Trophoblast cell (in vitro differentiated cells and primary cell): ENCODE data around the gene C1orf50.

Experiments used
- DNase-seq, 2 donors: peaks; one replicate each; pipeline ENCODE4 v3.0.0-alpha.2; 2016
- H2AFZ ChIP-seq: 2 replicates; pipeline ENCODE4 v1.6.1; 2013; ENCODE audit warnings: low read length, moderate library complexity, mild to moderate bottlenecking; ENCODE audit not compliant: insufficient read depth, poor library complexity
- H2AK5ac ChIP-seq: 2 replicates; pipeline ENCODE4 v1.6.1; 2013; ENCODE audit warnings: mild to moderate bottlenecking, low read length
- H2BK120ac ChIP-seq: 2 replicates; pipeline ENCODE4 v1.6.1; 2013; ENCODE audit warnings: low read length, mild to moderate bottlenecking, moderate library complexity; ENCODE audit not compliant: insufficient read depth, poor library complexity
- H2BK12ac ChIP-seq: 2 replicates; pipeline ENCODE4 v1.6.1; 2013; ENCODE audit warnings: mild to moderate bottlenecking, low read length, moderate library complexity
- H2BK5ac ChIP-seq: 2 replicates; pipeline ENCODE4 v1.6.1; 2013; ENCODE audit warnings: low read length, low read depth, moderate library complexity, mild to moderate bottlenecking; ENCODE audit not compliant: poor library complexity
- H3K14ac ChIP-seq: 2 replicates; pipeline ENCODE4 v1.6.1; 2013; ENCODE audit warnings: mild to moderate bottlenecking, low read length
- H3K18ac ChIP-seq: 2 replicates; pipeline ENCODE4 v1.6.1; 2013; ENCODE audit warnings: mild to moderate bottlenecking, low read length
- H3K23ac ChIP-seq: 2 replicates; pipeline ENCODE4 v1.6.1; 2013; ENCODE audit warnings: low read length
- H3K27ac ChIP-seq: 2 replicates; pipeline ENCODE4 v1.5.1; 2013; ENCODE audit warnings: low read depth, mild to moderate bottlenecking, inconsistent platforms, low read length, moderate library complexity
- H3K27me3 ChIP-seq: 2 replicates; pipeline ENCODE4 v1.6.1; 2013; ENCODE audit warnings: inconsistent platforms, mild to moderate bottlenecking, low read length, moderate library complexity; ENCODE audit not compliant: insufficient read depth
- H3K36me3 ChIP-seq, 2 experiments: 1 replicate in 1 of 2; 2 replicates in 1 of 2; pipeline ENCODE4 v1.6.1; 2013; ENCODE audit warnings: low read length in 2 of 2, mild to moderate bottlenecking in 2 of 2, moderate library complexity in 1 of 2; ENCODE audit not compliant: insufficient read depth in 2 of 2, control insufficient read depth in 1 of 2
- H3K4ac ChIP-seq: 2 replicates; pipeline ENCODE4 v1.6.1; 2013; ENCODE audit warnings: low read depth, mild to moderate bottlenecking, low read length, moderate library complexity
- H3K4me1 ChIP-seq, 2 experiments: 1 replicate in 1 of 2; 2 replicates in 1 of 2; pipeline ENCODE4 v1.6.1; 2013; ENCODE audit warnings: low read length in 2 of 2, mild to moderate bottlenecking in 2 of 2, moderate library complexity in 1 of 2; ENCODE audit not compliant: insufficient read depth in 2 of 2, control insufficient read depth in 1 of 2
- H3K4me2 ChIP-seq: 2 replicates; pipeline ENCODE4 v1.6.1; 2013; ENCODE audit warnings: inconsistent platforms, mild to moderate bottlenecking, low read length, moderate library complexity
- H3K4me3 ChIP-seq: 2 replicates; pipeline ENCODE4 v1.5.1; 2013; ENCODE audit warnings: mild to moderate bottlenecking, low read depth, low read length, inconsistent platforms
- H3K79me1 ChIP-seq: one replicate; pipeline ENCODE4 v1.6.1; 2013; ENCODE audit warnings: low read length
- H3K79me2 ChIP-seq: 2 replicates; pipeline ENCODE4 v1.6.1; 2013; ENCODE audit warnings: low read length, mild to moderate bottlenecking; ENCODE audit not compliant: control insufficient read depth, insufficient read depth, poor library complexity
- H3K9ac ChIP-seq: 2 replicates; pipeline ENCODE4 v1.6.1; 2013; ENCODE audit warnings: mild to moderate bottlenecking, low read length
- H3K9me3 ChIP-seq: 2 replicates; pipeline ENCODE4 v1.6.1; 2013; ENCODE audit warnings: low read depth, mild to moderate bottlenecking, control low read depth, inconsistent platforms, low read length; ENCODE audit not compliant: insufficient read depth
- H4K12ac ChIP-seq: 2 replicates; pipeline ENCODE4 v1.6.1; 2013; ENCODE audit warnings: low read depth, mild to moderate bottlenecking, low read length, moderate library complexity
- H4K8ac ChIP-seq: 2 replicates; pipeline ENCODE4 v1.6.1; 2013; ENCODE audit warnings: low read depth, mild to moderate bottlenecking, low read length, moderate library complexity
- H4K91ac ChIP-seq: one replicate; pipeline ENCODE4 v1.6.1; 2013; ENCODE audit warnings: low read depth, mild to moderate bottlenecking, low read length, moderate library complexity
- WGBS: extraction: QIAGEN DNeasy Blood & Tissue Kit; methylation state at CpG from one replicate; pipeline ENCODE4 v1.1.7; 2013; ENCODE audit warnings: missing lambda C conversion rate; ENCODE audit not compliant: insufficient read length, insufficient coverage; ENCODE audit errors: extremely low coverage; 5-methylcytosine and 5-hydroxymethylcytosine counted together

The C1orf50 gene

GRCh38 chr1:42783092-42783491, 16.0 kb downstream of the C1orf50 start:
- H3K79me2 ChIP-seq, result no peaks in the 10 kb centered on the region
- peaks cover 2% of the 10 kb centered on the region for H3K9me3 ChIP-seq
- H2BK5ac ChIP-seq, result no peak overlapping the region
- H3K14ac ChIP-seq, result no peak overlapping the region
- DNase-seq, result no peak
- no peak overlapping the region for H3K9ac ChIP-seq
- no peak overlapping the region for H3K23ac ChIP-seq
- no peak overlapping the region for H4K8ac ChIP-seq
- H3K79me1 ChIP-seq, result no peaks in the 10 kb centered on the region
- H2AK5ac ChIP-seq, result no peak overlapping the region
- no CpG with 5 or more reads among the region's 2 CpGs for WGBS
- no peak overlapping the region for H2BK12ac ChIP-seq
- H3K36me3 ChIP-seq, result peaks cover 4 to 9% of the 10 kb centered on the region in 2 experiments
- no peak overlapping the region for H4K91ac ChIP-seq
- H2BK120ac ChIP-seq, result no peak overlapping the region
- H4K12ac ChIP-seq, result no peak overlapping the region
- H3K4me1 ChIP-seq, result no peaks in the 10 kb centered on the region
- no peak overlapping the region for H3K4me2 ChIP-seq
- H3K27ac ChIP-seq, result no peak overlapping the region
- H3K4ac ChIP-seq, result no peak overlapping the region
- H3K18ac ChIP-seq, result no peak overlapping the region
- H3K27me3 ChIP-seq, result no peaks in the 10 kb centered on the region
- no peak overlapping the region for H2AFZ ChIP-seq
- H3K4me3 ChIP-seq, result no peak overlapping the region

GRCh38 chr1:42784547-42784945, 17.5 kb downstream of the C1orf50 start:
- no peak overlapping the region for H3K14ac ChIP-seq
- H2BK5ac ChIP-seq, result no peak overlapping the region
- H3K4me1 ChIP-seq, result no peaks in the 10 kb centered on the region
- no peak overlapping the region for H3K4ac ChIP-seq
- H3K27me3 ChIP-seq, result no peaks in the 10 kb centered on the region
- H3K79me1 ChIP-seq, result no peaks in the 10 kb centered on the region
- H3K9me3 ChIP-seq, result peaks cover 2% of the 10 kb centered on the region
- no peak overlapping the region for H3K18ac ChIP-seq
- H3K36me3 ChIP-seq, result peaks cover 4 to 9% of the 10 kb centered on the region in 2 experiments
- H3K4me2 ChIP-seq, result no peak overlapping the region
- no peak for DNase-seq
- H2AK5ac ChIP-seq, result no peak overlapping the region
- no peak overlapping the region for H2AFZ ChIP-seq
- H3K79me2 ChIP-seq, result no peaks in the 10 kb centered on the region
- H4K91ac ChIP-seq, result no peak overlapping the region
- no CpG with 5 or more reads among the region's 18 CpGs for WGBS
- no peak overlapping the region for H3K23ac ChIP-seq
- H4K12ac ChIP-seq, result no peak overlapping the region
- H3K9ac ChIP-seq, result no peak overlapping the region
- no peak overlapping the region for H2BK12ac ChIP-seq
- H4K8ac ChIP-seq, result no peak overlapping the region
- no peak overlapping the region for H2BK120ac ChIP-seq
- no peak overlapping the region for H3K27ac ChIP-seq
- H3K4me3 ChIP-seq, result no peak overlapping the region

GRCh38 chr1:42784946-42785693, 18.1 kb downstream of the C1orf50 start, which contains the start of gene TMEM269:
TMEM269 (plus strand) TSS chr1:42784991; CDS start chr1:42789894, 4,903 bp downstream.
- no peaks in the 10 kb centered on the region for H3K79me2 ChIP-seq
- no peak for DNase-seq
- H3K4ac ChIP-seq, result no peak within 1 kb of the TSS

DNA sequence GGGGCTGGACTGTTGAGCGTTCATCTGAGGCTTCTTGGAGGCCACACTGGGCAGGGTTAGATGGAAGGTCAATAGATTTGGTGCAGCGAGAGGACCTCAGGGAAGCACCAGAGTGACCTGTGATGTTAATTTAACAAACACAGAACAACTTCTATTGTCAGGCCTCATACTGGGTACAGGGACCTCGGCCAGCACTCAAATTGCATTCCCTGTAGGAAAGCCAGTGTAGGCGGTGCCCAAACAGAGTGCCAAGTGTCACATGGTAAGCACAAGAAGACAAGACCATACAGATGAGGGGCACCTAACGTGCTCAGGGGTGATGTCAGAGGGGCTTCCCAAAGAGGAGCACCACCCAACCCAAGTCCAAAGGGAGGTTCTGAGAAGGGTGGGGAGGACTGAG, 19.0 kb downstream of the C1orf50 start:
- H4K8ac ChIP-seq, result no peak overlapping the region
- H2BK5ac ChIP-seq, result no peak overlapping the region
- no peak overlapping the region for H3K18ac ChIP-seq
- no peak overlapping the region for H2BK120ac ChIP-seq
- no peaks in the 10 kb centered on the region for H3K79me1 ChIP-seq
- no peak overlapping the region for H3K4me2 ChIP-seq
- H3K27ac ChIP-seq, result no peak overlapping the region
- no peaks in the 10 kb centered on the region for H3K4me1 ChIP-seq
- H4K12ac ChIP-seq, result no peak overlapping the region
- H3K14ac ChIP-seq, result no peak overlapping the region
- H2AFZ ChIP-seq, result no peak overlapping the region
- no peak overlapping the region for H3K23ac ChIP-seq
- H3K4ac ChIP-seq, result no peak overlapping the region
- no peaks in the 10 kb centered on the region for H3K79me2 ChIP-seq
- no CpG with 5 or more reads among the region's 5 CpGs for WGBS
- no peak overlapping the region for H4K91ac ChIP-seq
- H2BK12ac ChIP-seq, result no peak overlapping the region
- no peak overlapping the region for H3K4me3 ChIP-seq
- no peaks in the 10 kb centered on the region for H3K27me3 ChIP-seq
- no peak for DNase-seq
- no peak overlapping the region for H3K9ac ChIP-seq
- peaks cover 2 to 6% of the 10 kb centered on the region in 2 experiments for H3K36me3 ChIP-seq
- H2AK5ac ChIP-seq, result no peak overlapping the region
- peaks cover 2% of the 10 kb centered on the region for H3K9me3 ChIP-seq

More at GRCh38 chr1:42784946-42785693, 18.1 kb downstream of the C1orf50 start, which contains the start of gene TMEM269:
- Histone ChIP-seq H2AK5ac (no peak within 1 kb of the TSS), H2BK120ac (no peak within 1 kb of the TSS), H4K12ac (no peak within 1 kb of the TSS), H3K79me1 (no peaks in the 10 kb centered on the region), H3K23ac (no peak within 1 kb of the TSS), H3K9me3 (peaks cover 2% of the 10 kb centered on the region), H2BK12ac (no peak within 1 kb of the TSS), H3K18ac (no peak within 1 kb of the TSS), H3K36me3 (peaks cover 4 to 9% of the 10 kb centered on the region in 2 experiments), H3K4me1 (no peaks in the 10 kb centered on the region), H4K91ac (no peak within 1 kb of the TSS), H2AFZ (no peak within 1 kb of the TSS), H2BK5ac (no peak within 1 kb of the TSS), H3K4me2 (no peak within 1 kb of the TSS), H3K27me3 (no peaks in the 10 kb centered on the region), H3K9ac (no peak within 1 kb of the TSS), H4K8ac (no peak within 1 kb of the TSS), H3K14ac (no peak within 1 kb of the TSS), H3K27ac (no peak within 1 kb of the TSS), H3K4me3 (peak within 1 kb of the TSS; percentile 24)
- WGBS, result no CpG with 5 or more reads among the region's 54 CpGs
